ENCODE measurements around the gene VSIG1.

- no peak for TF ChIP-seq POLR2A (IDR thresholded peaks at IDR 0.05; ENCODE audit: low read depth, low read length)
- no peak for TF ChIP-seq POLR2AphosphoS5 (IDR thresholded peaks at IDR 0.05; ENCODE audit: low read depth, low read length)
- no peak for TF ChIP-seq TAF1 (IDR thresholded peaks at IDR 0.05; ENCODE audit: low read depth, low read length)
- TF ChIP-seq PAX5 (IDR thresholded peaks at IDR 0.05; ENCODE audit: insufficient read depth, low read length, severe bottlenecking): no peak
- no peak for TF ChIP-seq SPI1 (IDR thresholded peaks at IDR 0.05; ENCODE audit: low read depth, low read length)
- no peak for TF ChIP-seq POU2F2 (IDR thresholded peaks at IDR 0.05; ENCODE audit: low read depth, low read length)
Observed at GRCh38 chrX:108059801-108060200, 14.9 kb downstream of the VSIG1 start.

Data from GM12891 (cell line).